Stimulated activated CD8-positive, alpha-beta memory T cell treated with anti-CD3 and anti-CD28 coated beads, Interleukin-15, amount 100 ng/mL, for 48 hours (primary cell): ENCODE measurements around the gene HIBCH.

Experiments
- DNase-seq, 2 donors: peaks; one replicate each; pipeline ENCODE4 v3.0.0-alpha.2; 2020; ENCODE audit warnings: low read depth in 2 of 2

HIBCH gene

GRCh38 chr2:190188289-190188688 lies 131.3 kb downstream of the HIBCH start:
- DNase-seq = no peak

DNA sequence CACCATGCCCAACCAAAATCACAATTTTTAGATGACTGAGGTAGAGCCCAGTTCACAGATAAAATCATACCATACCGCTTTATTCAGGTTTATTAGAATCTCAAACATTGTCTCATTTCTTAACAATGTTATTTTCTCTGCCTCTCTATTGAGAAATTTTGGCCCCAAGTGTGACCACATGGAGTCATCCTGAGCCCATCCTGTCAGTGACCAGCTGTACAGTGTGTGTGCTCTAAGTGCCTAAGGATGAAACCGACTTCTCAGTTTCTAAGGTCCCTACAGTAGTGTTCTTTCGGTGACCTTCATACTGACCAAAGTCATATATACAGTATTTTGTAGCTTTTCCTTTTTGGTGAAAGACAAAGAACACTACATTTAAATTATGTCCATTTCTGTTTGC lies 133.4 kb downstream of the HIBCH start:
- DNase-seq = no peak

DNA sequence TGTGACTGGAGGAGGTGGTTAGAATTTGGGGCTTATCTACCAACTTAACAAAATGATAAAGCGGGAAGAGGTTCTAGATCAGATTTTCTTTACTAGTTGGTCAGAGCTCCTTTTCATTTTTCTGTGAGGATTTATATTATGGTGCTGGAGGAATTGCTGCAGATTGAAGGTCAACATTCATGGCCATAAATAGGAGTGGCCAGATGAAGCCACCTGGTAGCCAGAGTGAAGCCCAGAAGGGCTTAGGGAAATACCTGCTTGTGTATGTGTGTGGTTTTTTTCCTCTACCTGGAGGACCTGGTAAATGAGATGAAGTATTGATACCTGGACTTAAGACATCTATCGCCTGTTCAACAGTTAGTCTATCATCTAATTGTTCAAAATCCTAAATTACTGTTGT lies 134.2 kb downstream of the HIBCH start:
- no peak for DNase-seq

GRCh38 chr2:190184460-190184859 lies 135.2 kb downstream of the HIBCH start:
- no peak for DNase-seq

GRCh38 chr2:190183539-190183938 lies 136.1 kb downstream of the HIBCH start:
- DNase-seq = no peak

DNA sequence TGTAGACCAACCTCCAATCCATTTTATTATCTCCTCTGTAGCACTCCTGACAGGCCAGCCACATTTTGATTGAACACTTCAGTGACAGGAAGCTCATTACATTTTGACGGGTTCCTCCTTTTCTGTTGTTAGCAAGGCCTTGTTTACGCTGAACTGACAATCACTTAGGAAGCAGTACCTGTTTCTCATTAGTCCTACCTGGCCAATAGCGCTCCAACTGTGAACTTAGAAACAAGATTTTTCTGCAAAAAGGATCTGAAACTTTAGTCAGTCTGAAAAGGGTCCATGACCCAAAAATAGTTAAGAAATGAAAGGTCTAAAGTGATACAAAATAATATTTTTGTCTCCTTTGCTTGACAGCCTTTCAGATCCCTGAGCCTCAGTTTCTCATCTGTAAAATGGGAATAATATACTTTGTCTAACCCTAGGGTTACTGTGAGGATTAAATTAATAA lies 137.5 kb downstream of the HIBCH start:
- no peak for DNase-seq

GRCh38 chr2:190181123-190181669 lies 138.4 kb downstream of the HIBCH start:
- DNase-seq = no peak

GRCh38 chr2:190180313-190181122 lies 139.1 kb downstream of the HIBCH start:
- peak; percentile 3 to 11 for DNase-seq

GRCh38 chr2:190179754-190180312 lies 139.8 kb downstream of the HIBCH start:
- no peak for DNase-seq

GRCh38 chr2:190178066-190178722 lies 141.4 kb downstream of the HIBCH start:
- no peak for DNase-seq

DNA sequence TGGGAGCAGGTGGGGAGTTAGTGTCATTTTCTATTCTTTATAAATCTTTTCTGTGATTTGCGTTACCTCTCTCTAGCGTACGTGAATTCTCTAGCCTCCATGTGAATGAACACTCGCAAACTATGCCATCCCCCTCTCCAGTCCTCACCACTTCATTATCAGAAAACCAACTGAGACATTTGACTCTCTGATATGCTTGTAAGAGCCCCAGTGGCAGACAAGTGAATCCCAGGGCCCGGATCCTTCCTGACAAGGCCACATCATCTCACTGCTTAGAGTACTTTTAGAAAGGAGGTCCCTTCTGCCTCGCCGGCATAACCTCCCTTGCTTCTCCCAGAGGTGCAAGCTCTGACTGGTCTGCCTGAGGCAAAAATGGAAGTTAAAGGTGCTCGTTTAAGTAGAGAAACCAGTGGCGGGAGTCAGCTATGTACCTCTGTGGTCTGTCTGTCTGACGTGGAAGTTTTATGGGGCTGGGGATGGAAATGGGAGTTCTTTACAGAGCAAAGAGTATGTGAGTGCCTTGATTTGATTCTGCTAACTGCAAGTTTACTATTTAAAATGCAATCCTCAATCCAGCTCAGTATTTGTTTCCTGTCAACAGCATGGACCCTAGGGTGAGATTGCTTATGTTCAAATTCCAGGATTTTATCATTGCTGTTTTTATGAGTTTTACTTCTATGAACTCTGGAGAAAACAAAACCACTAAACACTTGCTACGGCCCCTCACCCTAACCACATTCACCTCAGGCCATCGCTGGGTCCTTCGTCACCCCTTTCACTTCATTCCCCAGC lies 142.2 kb downstream of the HIBCH start:
- no peak for DNase-seq

GRCh38 chr2:190173392-190173791 lies 146.2 kb downstream of the HIBCH start:
- DNase-seq = no peak

GRCh38 chr2:190170673-190171072 lies 149.0 kb downstream of the HIBCH start:
- DNase-seq = no peak

- DNase-seq = no peak
Observed at GRCh38 chr2:190169221-190170072, 150.2 kb downstream of the HIBCH start.

- DNase-seq = no peak
Observed at GRCh38 chr2:190167702-190168101, 151.9 kb downstream of the HIBCH start.

GRCh38 chr2:190165491-190165890 lies 154.1 kb downstream of the HIBCH start:
- no peak for DNase-seq

DNA sequence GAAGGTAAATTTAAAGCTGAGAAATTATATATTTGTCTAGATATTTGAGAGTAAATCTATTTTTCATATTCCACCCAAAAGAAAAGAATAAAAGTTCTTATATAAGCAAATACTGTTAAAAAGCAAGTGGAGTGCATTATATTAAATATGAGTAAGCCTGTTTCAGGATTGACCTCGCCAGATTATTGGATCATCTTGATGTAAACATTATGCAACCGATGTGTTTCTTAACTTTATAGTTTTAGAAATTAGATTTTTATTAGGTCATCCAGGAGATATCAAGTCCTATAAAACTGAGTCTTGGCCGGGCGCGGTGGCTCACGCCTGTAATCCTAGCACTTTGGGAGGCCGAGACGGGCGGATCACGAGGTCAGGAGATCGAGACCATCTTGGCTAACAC lies 156.8 kb downstream of the HIBCH start:
- no peak for DNase-seq

- DNase-seq = no peak
Observed at GRCh38 chr2:190159453-190159852, 160.2 kb downstream of the HIBCH start.

DNA sequence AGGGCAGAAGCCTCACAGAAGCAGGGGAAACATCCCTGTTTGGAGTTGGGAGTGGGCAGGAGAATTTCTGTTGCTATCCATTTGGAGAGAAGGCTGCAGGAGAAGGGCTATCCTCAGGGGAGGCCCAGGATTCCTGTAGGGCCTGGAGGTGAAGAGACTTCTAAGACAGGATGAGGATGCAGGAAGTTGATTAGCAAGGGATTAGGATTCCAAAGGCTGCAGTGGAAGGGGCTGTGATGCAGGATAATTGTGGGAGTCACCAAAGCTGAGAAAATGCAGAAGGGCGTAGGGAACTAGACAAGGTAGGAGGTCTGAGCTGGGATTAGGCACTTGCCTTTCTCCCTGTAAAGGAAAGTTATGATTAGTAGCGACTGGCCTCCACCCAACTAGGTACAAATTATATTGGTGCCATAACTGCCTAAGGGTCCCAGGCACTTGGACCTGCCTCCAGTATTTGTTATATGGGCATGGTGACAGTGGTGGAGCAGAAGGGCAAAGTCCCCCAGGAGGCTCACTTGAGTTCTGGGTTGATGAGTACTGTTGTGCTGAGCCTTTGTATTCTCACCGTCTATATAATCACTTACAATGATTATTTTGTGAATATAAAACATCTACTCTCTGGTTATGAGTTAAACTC lies 160.7 kb downstream of the HIBCH start:
- DNase-seq = no peak
